Esophagus (tissue), 2 donors: ENCODE measurements around the gene SLC16A10. TPM values are rescaled to one million over a fixed set of nuclear protein-coding genes. Genes with fewer than 3 reads are reported as not detected.
A peak's percentile ranks its signal among the peaks of the same experiment; 100 is the strongest.

ENCODE experiments used
- H3K27ac ChIP-seq, 2 donors: one replicate each; pipeline ENCODE4 v1.5.1; 2013; ENCODE audit warnings: low read depth in 2 of 2, mild to moderate bottlenecking in 2 of 2, inconsistent platforms in 1 of 2, low read length in 1 of 2, moderate library complexity in 1 of 2
- H3K27me3 ChIP-seq, 2 donors: one replicate each; pipeline ENCODE4 v1.6.1; 2013; ENCODE audit warnings: low read length in 2 of 2, control low read depth in 1 of 2, mild to moderate bottlenecking in 1 of 2; ENCODE audit not compliant: insufficient read depth in 2 of 2, control insufficient read depth in 1 of 2
- H3K36me3 ChIP-seq, 2 donors: one replicate each; pipeline ENCODE4 v1.6.1; 2013; ENCODE audit warnings: low read length in 1 of 2; ENCODE audit not compliant: control insufficient read depth in 2 of 2, insufficient read depth in 2 of 2
- H3K4me1 ChIP-seq, 2 donors: one replicate each; pipeline ENCODE4 v1.6.1; 2013; ENCODE audit warnings: low read length in 1 of 2; ENCODE audit not compliant: control insufficient read depth in 2 of 2, insufficient read depth in 2 of 2
- H3K4me3 ChIP-seq, 2 donors: one replicate each; pipeline ENCODE4 v1.5.1; 2013; ENCODE audit warnings: low read length in 2 of 2, mild to moderate bottlenecking in 2 of 2, low read depth in 1 of 2, moderate library complexity in 1 of 2
- H3K9me3 ChIP-seq, 2 donors: one replicate each; pipeline ENCODE4 v1.6.1; 2013; ENCODE audit warnings: mild to moderate bottlenecking in 2 of 2, low read depth in 1 of 2, low read length in 1 of 2, moderate library complexity in 1 of 2; ENCODE audit not compliant: control insufficient read depth in 2 of 2, insufficient read depth in 1 of 2
- WGBS, 2 donors: extraction: QIAGEN DNeasy Blood & Tissue Kit; methylation state at CpG; one replicate each; pipeline ENCODE4 v1.1.7; 2013; 5-methylcytosine and 5-hydroxymethylcytosine counted together
- polyA plus RNA-seq, 2 donors: library from polyadenylated mRNA; stranded (reverse); fragments of 200-250 nt; gene quantifications; one replicate each; pipeline ENCODE4 v1.2.3, GENCODE V29; 2013
- donor health status: healthy with polysubstance abuse.
- donor health status: Bipolar disorder and iron deficiency.

SLC16A10 gene
- polyA plus RNA-seq, 2 donors: 0.18 to 0.41 TPM

DNA sequence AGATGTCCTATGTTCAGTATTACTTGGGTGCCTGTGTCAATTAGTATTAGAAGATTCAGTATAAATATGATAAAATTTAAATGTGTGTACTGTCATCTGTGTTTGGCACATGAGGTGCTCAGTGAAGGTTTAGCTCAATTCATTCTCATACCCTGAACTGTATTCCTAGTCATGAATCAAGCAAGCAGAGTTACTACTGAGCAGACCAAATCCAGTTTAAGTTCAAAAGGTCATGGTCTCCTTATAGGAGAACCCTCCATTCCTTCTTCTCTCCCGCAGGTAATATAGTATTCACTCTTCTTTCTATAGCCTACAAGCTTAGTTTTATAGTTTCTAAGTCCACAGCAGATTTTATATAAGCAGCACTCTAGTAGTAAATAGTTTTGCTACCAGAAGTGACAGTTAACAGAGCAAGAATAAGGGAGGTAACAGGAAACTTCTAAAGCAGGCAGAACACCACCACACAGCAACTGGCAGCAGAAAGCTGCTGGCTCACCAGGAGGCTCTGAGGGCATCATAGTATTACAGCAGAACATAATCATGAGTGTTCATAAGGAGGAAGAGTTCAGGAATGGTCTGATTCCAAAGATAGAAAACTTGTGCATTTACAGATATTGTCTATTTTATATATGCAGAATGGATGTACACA, 133.2 kb downstream of the SLC16A10 start:
- Histone ChIP-seq H3K9me3 (no peaks in the 10 kb centered on the region), H3K36me3 (no peaks in the 10 kb centered on the region), H3K27ac (no peak overlapping the region), H3K4me1 (no peaks in the 10 kb centered on the region), H3K27me3 (no peaks in the 10 kb centered on the region), H3K4me3 (no peak overlapping the region)
- 91 to 92% methylated on average over 1 of the region's 1 CpG for WGBS, 2 donors

GRCh38 chr6:111221804-111222203, 134.5 kb downstream of the SLC16A10 start:
- Histone ChIP-seq H3K27ac (no peak overlapping the region), H3K27me3 (no peaks in the 10 kb centered on the region), H3K4me3 (no peak overlapping the region), H3K9me3 (no peaks in the 10 kb centered on the region), H3K4me1 (no peaks in the 10 kb centered on the region), H3K36me3 (no peaks in the 10 kb centered on the region)
- WGBS, 2 donors: 63 to 67% methylated on average over 4 of the region's 4 CpGs

DNA sequence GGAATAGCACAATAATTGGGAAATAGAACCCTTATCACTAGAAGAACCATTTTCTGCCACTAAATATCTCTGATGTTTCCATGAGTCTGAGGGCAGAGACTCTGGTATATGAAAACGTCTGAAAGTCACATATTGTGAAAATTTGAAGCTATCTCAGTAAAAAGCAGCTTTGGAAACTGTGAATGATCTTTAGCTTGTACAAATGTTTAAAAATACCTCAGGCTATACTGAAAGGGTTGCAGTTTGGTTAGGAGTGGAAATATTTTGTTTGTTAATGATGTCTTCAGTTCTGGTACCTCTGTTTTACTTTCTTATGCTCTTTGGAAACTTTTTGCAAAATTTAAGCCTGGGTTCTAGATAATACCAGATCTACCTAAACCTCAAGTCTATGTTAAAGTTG, 135.0 kb downstream of the SLC16A10 start:
- Histone ChIP-seq H3K36me3 (no peaks in the 10 kb centered on the region), H3K4me3 (no peak overlapping the region), H3K27me3 (no peaks in the 10 kb centered on the region), H3K27ac (no peak overlapping the region), H3K9me3 (no peaks in the 10 kb centered on the region), H3K4me1 (no peaks in the 10 kb centered on the region)
- WGBS, 2 donors: 0 to 9% methylated on average over 1 of the region's 1 CpG

DNA sequence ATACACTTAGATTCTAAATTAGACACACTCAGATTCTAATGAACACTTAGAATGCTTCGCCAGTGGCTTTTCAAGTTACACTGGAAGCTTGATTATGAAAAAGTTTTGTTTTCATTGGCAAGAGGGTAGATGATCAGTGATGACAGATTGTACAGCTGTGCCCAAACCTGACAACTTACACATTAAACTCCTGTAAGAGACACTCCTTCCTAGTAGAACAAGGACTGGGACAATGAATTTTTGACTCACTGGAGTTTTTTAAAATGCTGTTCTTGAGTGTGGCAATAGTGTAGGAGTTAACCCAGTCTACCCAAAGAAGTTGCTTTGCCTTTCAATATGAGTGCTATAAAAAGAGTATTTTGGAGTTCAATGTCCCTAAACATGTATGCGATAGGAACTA, 140.8 kb downstream of the SLC16A10 start:
- Histone ChIP-seq H3K4me3 (no peak overlapping the region), H3K9me3 (no peaks in the 10 kb centered on the region), H3K27ac (peak overlapping the region; percentile 3 to 39), H3K27me3 (no peaks in the 10 kb centered on the region), H3K36me3 (no peaks in the 10 kb centered on the region), H3K4me1 (no peaks in the 10 kb centered on the region)
- WGBS, 2 donors: 63 to 68% methylated on average over 2 of the region's 2 CpGs

DNA sequence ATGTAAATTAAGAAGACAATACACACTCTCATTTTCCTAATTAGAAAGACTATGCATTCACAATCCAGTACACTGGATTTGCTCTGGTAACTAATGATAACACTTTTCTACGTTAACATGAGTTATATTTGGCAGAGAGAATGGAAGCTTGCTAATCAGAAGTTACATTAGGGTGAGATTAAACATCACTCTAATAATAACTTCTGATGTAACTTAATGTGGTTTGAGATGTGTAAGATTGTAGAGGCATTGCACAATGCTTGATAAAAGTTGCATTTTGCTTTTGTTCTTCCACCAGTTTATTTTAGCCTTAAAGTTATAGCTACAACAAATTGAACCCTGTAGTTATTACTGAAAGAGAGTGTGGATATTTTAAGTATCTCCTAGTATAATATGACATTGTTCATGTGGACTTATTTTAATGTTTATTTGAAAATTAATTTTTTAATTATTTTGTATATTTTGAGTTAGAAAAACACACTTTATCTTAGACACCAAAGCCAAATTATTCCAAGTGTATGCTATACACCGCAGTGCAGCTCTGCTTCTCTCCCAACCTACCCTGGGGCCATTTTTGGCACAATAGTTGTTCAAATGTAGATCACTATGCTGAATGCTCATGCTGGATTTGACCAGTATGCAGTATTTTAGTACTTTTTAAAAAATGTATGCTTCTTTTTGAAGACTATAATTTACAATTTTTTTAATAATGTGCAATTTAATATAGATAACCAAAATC, 143.2 kb downstream of the SLC16A10 start:
- no peaks in the 10 kb centered on the region for H3K4me1 ChIP-seq
- H3K27me3 ChIP-seq: no peaks in the 10 kb centered on the region
- H3K27ac ChIP-seq: no peak overlapping the region
- WGBS, 2 donors: 48 to 50% methylated on average over 2 of the region's 2 CpGs
- no peaks in the 10 kb centered on the region for H3K9me3 ChIP-seq
- H3K4me3 ChIP-seq: no peak overlapping the region
- H3K36me3 ChIP-seq: no peaks in the 10 kb centered on the region

- no peaks in the 10 kb centered on the region for H3K36me3 ChIP-seq
- H3K27ac ChIP-seq: no peak overlapping the region
- H3K4me1 ChIP-seq: no peaks in the 10 kb centered on the region
- no peak overlapping the region for H3K4me3 ChIP-seq
- no peaks in the 10 kb centered on the region for H3K27me3 ChIP-seq
- H3K9me3 ChIP-seq: no peaks in the 10 kb centered on the region
- WGBS, 2 donors: 87 to 93% methylated on average over 4 of the region's 4 CpGs
Observed at GRCh38 chr6:111231090-111231459, 143.8 kb downstream of the SLC16A10 start.

GRCh38 chr6:111237852-111238251, 150.5 kb downstream of the SLC16A10 start:
- no peak overlapping the region for H3K27ac ChIP-seq
- WGBS, 2 donors: 94 to 95% methylated on average over 2 of the region's 2 CpGs
- H3K4me3 ChIP-seq: no peak overlapping the region
- H3K36me3 ChIP-seq: no peaks in the 10 kb centered on the region
- H3K4me1 ChIP-seq: no peaks in the 10 kb centered on the region
- H3K9me3 ChIP-seq: no peaks in the 10 kb centered on the region
- no peaks in the 10 kb centered on the region for H3K27me3 ChIP-seq

DNA sequence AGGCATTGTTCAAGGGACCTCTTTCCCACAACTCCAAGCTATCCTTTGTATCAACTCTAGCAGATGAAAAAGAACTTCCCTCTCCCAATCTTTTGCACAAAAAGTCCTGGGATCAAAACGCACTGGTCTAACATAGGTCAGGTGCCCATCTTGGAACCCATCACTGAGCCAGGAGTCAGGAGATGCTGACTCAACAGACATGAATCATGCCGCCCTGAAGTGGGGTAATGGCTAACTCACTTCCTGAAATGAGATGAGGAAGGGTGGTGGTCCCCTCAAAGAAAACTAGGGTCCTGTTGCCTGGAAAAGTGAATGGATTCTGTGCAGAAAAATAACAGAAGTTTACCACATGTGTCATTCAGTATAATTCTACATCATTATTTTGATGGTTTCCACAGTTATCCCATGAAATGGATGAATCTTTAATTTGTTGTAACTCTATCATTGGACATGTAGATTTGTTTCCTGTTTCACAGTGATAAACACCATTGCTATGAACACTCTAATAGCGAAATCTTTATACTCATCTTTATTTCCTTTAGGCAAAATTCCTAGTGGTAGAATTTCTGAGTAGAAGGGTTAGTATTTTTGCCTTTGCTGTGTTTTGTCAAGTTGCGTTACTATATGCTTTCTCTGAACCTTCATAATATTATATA, 151.3 kb downstream of the SLC16A10 start:
- Histone ChIP-seq H3K4me3 (no peak overlapping the region), H3K27ac (no peak overlapping the region), H3K36me3 (no peaks in the 10 kb centered on the region), H3K9me3 (no peaks in the 10 kb centered on the region), H3K27me3 (no peaks in the 10 kb centered on the region), H3K4me1 (no peaks in the 10 kb centered on the region)
- 65 to 83% methylated on average over 4 of the region's 4 CpGs for WGBS, 2 donors

DNA sequence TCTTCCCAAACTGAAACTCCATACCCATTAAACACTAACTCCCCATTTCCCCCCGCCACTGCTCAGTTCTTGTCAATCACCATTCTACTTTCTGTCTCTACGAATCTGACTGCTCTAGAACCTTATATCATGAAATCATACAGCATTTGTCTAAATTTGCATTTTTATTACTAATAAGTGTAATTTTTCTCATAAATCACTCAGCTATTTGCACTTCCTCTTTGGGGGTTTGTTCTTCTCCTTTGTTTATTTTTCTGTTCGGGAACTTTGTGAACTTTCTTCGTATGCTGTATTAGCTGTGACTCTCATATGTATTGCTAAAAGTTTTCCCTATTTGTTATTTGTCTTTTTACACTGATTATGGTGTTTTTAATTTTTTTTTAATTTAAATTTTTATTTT, 152.2 kb downstream of the SLC16A10 start:
- Histone ChIP-seq H3K27me3 (no peaks in the 10 kb centered on the region), H3K36me3 (no peaks in the 10 kb centered on the region), H3K9me3 (no peaks in the 10 kb centered on the region), H3K27ac (no peak overlapping the region), H3K4me1 (no peaks in the 10 kb centered on the region), H3K4me3 (no peak overlapping the region)
- 54 to 73% methylated on average over 4 of the region's 4 CpGs for WGBS, 2 donors
